OCI-LY1 (cell line): ENCODE data around the gene RBL2.

Experiments used
- CTCF ChIP-seq: fragments of 200-600 bp; sonication (generic), shearing (Covaris generic); IDR thresholded peaks from 2 replicates; pipeline ENCODE4 v1.5.1; 2017; ENCODE audit warnings: mild to moderate bottlenecking, antibody characterized with exemption, low read length, moderate library complexity, mixed read lengths
- EZH2 ChIP-seq: fragments of 200-600 bp; sonication (generic), shearing (Covaris generic); IDR thresholded peaks from 2 replicates; pipeline ENCODE4 v1.8.0; 2017; ENCODE audit warnings: borderline replicate concordance, mixed run types, mild to moderate bottlenecking, antibody characterized with exemption, low read length, moderate library complexity, mixed read lengths

GRCh38 chr16:53494636-53495035, 60.4 kb downstream of the RBL2 start:
- TF ChIP-seq CTCF (no peak), EZH2 (no peak)
